DMS53 (cell line): Measurements from ENCODE around the gene YES1.
"Not testable (repeated sequence)": the region's sequence is repeated elsewhere in the genome, so short reads cannot be mapped to it uniquely, and the experiment has no call there.

Source experiments
- DNase-seq: peaks from one replicate; lab custom pipeline; 2025; lab: John Stamatoyannopoulos, UW

The YES1 gene

DNA sequence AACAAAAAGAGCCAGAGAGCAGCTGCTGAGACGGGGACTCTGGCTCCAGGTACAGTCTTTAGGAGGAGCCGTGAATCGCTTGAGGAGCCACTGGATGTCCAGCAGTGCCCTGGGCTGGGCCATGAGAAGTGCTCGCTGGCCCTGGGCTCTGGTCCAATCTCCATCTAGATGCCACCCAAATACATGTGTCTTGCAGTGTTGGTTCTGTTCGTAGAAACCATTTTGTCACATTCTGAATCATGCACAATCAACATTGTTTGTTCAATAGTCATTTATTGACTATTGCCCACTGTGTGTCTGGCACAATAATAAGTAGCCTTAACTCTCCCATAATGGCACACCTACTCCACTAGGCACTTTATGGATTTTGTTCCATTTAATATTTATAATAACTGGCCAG, 128.5 kb downstream of the YES1 start:
- DNase-seq: no peak

- no peak for DNase-seq
Measured at GRCh38 chr18:682833-683232, 129.2 kb downstream of the YES1 start.

DNA sequence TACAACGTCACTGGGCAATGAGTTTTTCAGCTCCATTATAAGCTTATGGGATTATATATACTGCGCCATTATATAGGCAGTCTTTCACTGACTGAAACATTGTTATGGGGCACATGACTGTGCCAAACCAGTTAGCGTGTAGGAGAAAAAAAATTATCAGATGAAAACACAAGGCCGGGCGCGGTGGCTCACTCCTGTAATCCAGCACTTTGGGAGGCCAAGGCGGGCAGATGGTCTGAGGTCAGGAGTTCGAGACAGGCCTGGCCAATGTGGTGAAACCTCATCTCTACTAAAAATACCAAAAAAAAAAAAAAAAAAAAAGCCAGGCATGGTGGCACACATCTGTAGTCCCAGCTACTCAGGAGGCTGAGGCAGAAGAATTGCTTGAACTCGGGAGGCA, 129.6 kb downstream of the YES1 start:
- DNase-seq: not testable (repeated sequence)

- no peak for DNase-seq
Measured at GRCh38 chr18:681985-682384, 130.1 kb downstream of the YES1 start.

DNA sequence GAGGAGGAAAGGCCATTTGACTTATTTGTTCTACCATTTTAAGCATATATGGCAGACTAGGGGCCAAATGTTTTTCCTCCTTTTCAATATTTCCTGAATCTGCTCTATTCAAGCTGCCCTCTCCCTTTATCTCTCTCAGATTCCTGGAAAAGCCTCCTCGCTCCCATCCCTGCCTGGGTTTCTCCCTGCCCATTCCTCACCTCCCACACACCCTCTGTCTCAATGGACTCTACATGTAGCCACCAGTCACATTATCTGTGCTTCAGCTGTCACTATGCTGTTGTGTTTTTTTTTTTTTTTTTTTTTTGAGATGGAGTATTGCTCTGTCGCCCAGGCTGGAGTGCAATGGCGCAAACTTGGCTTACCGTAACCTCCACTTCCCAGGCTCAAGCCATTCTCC, 131.7 kb downstream of the YES1 start:
- no peak for DNase-seq

DNA sequence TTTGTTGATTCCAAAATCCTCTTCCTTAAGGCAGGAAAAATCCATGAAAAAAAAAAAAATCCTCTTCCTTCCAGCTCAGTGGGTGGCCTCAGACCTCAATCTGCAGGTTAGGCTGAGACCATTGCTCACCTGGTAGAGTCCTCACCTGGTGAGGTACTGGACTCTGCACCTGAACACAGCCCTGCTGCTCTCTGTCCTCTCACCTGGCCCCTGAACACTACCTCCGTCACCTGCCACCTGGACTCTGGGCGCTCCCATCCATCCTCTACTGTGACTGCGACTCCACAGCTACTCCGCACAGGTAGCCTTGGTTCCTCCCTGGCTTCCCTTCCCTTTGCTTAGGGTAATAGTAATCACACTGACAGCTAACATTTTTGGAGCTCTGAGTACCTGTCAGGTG, 132.5 kb downstream of the YES1 start:
- no peak for DNase-seq

GRCh38 chr18:678482-679182, 133.4 kb downstream of the YES1 start:
- DNase-seq: no peak

DNA sequence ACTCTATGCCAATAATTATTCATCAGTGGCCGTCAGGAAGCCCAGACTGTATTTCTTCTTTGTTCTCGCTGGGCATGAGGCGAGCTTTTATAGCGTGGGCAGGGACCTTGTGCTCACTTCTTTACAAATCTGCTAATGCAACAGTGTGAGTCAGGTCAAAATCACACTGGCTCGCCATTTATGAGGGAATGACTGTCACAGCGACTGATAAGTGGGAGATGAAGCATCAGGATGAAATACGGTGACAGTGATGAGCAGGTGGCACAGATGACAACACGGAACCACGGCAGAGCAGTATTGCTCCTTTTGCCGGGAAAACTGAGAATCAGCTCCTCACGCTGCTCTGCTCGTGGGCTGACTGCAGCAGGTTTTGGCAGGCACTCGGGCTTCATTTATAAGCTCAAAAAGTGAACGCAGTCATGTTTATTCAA, 134.1 kb downstream of the YES1 start:
- no peak for DNase-seq

DNA sequence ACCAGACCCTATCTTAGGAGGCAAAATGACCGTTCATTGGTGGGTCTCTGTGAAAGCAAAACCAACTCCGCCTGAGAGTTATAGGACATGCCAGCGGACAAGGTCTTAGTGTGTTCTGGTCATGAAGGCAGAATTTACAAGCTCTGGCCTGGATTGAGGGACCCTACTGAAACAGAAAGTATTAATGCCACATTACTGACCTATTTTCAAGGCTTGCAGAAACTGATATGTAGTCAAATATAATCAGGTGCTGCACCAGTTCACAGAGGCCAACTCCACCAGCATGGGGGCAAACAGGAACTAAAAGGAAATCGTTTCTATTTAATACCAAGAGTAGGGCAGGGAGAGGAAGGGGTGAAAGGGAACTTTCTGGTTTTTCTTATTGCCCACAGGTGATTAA, 134.9 kb downstream of the YES1 start:
- no peak for DNase-seq

DNA sequence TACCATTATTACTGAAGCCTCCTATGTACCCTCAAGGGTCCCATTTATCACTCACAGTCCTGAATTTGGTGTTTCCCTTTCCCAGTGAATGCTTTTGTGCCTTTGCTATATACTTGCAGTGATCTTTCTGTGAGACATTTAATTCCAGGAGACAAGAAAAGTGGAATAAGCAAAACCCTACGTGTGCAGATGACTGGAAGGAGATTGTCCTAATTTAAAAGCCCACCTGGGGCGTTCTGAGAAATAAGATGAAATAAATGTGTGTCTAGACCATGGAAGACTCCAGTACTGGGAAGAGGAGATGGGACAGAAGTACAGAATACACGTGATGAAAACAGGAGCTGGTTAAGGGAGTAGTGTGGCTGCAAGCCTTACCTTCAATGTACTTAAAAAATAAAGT, 135.3 kb downstream of the YES1 start:
- DNase-seq: no peak

DNA sequence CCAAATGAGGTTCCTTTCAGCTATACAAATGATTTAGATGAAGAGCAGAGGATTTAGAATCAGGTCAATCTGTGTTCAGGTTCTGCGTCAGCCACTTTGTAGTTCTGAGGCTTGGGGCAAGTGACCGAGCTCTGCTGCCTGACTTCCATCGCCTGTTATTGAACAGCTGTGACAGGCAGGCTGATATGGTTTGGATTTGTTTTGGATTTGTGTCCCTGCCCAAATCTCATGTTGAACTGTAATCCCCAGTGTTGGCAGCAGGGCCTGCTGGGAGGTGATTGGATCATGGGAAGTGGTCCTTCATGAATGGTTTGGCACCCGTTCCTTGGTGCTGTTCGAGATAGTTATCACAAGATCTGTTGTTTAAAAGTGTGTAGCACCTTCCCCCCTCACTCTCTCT, 136.0 kb downstream of the YES1 start:
- DNase-seq: no peak

GRCh38 chr18:675307-675706, 136.7 kb downstream of the YES1 start:
- no peak for DNase-seq

GRCh38 chr18:673769-674168, 138.3 kb downstream of the YES1 start:
- DNase-seq: no peak

GRCh38 chr18:673317-673716, 138.7 kb downstream of the YES1 start:
- no peak for DNase-seq
